ENCODE data around the gene GMEB2.
"Not testable (repeated sequence)": the region's sequence is repeated elsewhere in the genome, so short reads cannot be mapped to it uniquely, and the experiment has no call there.

GMEB2 gene

GRCh38 chr20:63656451-63656850 is 29.6 kb upstream of the GMEB2 start:
- no peak for DNase-seq

GRCh38 chr20:63655249-63655648 is 28.3 kb upstream of the GMEB2 start:
- no peak for DNase-seq

- DNase-seq, result no peak
Observed at GRCh38 chr20:63653974-63654668, 27.2 kb upstream of the GMEB2 start.

- DNase-seq, result peak; percentile 84
Observed at GRCh38 chr20:63653041-63653973, 26.4 kb upstream of the GMEB2 start, which contains the start of gene STMN3. Gene STMN3, minus strand, starts transcription at chr20:63653424. Its CDS starts 79 bp downstream, at chr20:63653345.

GRCh38 chr20:63652192-63652980 is 25.5 kb upstream of the GMEB2 start:
- no peak for DNase-seq

GRCh38 chr20:63651942-63652191 is 25.0 kb upstream of the GMEB2 start:
- no peak for DNase-seq

- DNase-seq, result not testable (repeated sequence)
Observed at GRCh38 chr20:63650486-63650885, 23.6 kb upstream of the GMEB2 start.

- no peak for DNase-seq
Observed at GRCh38 chr20:63648895-63649589, 22.1 kb upstream of the GMEB2 start.

GRCh38 chr20:63648190-63648589 is 21.3 kb upstream of the GMEB2 start:
- peak; percentile 64 for DNase-seq

GRCh38 chr20:63645218-63645617 is 18.3 kb upstream of the GMEB2 start:
- no peak for DNase-seq

GRCh38 chr20:63643946-63644345 is 17.0 kb upstream of the GMEB2 start:
- no peak for DNase-seq

GRCh38 chr20:63643499-63643898 is 16.6 kb upstream of the GMEB2 start:
- DNase-seq, result no peak

- DNase-seq, result no peak
Observed at GRCh38 chr20:63642527-63643247, 15.8 kb upstream of the GMEB2 start.

GRCh38 chr20:63641792-63642523 is 15.1 kb upstream of the GMEB2 start:
- DNase-seq, result peak; percentile 73

GRCh38 chr20:63641146-63641791 is 14.4 kb upstream of the GMEB2 start:
- DNase-seq, result peak; percentile 28

GRCh38 chr20:63640686-63641085 is 13.8 kb upstream of the GMEB2 start:
- not testable (repeated sequence) for DNase-seq

- no peak for DNase-seq
Observed at GRCh38 chr20:63640086-63640485, 13.2 kb upstream of the GMEB2 start.

- no peak for DNase-seq
Observed at GRCh38 chr20:63639093-63639975, 12.4 kb upstream of the GMEB2 start.

- DNase-seq, result no peak
Observed at GRCh38 chr20:63636752-63637628, 10.1 kb upstream of the GMEB2 start.
